Suppressor macrophage treated with lipopolysaccharide for 4 hours (primary cell): Measurements from ENCODE around the gene HRH4.

Experiments used
- DNase-seq: peaks from one replicate; pipeline ENCODE4 v3.0.0-alpha.2; 2020

Gene HRH4, protein sequence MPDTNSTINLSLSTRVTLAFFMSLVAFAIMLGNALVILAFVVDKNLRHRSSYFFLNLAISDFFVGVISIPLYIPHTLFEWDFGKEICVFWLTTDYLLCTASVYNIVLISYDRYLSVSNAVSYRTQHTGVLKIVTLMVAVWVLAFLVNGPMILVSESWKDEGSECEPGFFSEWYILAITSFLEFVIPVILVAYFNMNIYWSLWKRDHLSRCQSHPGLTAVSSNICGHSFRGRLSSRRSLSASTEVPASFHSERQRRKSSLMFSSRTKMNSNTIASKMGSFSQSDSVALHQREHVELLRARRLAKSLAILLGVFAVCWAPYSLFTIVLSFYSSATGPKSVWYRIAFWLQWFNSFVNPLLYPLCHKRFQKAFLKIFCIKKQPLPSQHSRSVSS

DNA sequence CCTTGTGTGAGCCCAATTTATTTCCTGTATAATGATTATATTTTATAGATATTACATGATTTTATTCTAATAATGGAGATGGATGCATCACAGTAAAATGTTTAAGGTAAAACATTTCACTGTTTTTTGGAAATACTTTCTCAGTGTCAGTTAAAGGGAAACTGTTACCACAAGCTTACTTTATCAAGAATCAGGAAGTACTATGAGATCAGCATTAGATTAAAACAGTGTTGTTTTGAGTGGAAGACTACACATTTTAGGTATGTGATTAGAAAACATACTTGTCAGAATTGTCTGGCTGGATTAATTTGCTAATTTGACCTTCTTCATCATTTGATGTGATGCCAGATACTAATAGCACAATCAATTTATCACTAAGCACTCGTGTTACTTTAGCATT, at the start of gene HRH4:
HRH4 (plus strand) TSS at position 250 of the 400 bp plus-strand sequence; CDS start at position 342, 92 bp downstream.
- DNase-seq, result no peak

DNA sequence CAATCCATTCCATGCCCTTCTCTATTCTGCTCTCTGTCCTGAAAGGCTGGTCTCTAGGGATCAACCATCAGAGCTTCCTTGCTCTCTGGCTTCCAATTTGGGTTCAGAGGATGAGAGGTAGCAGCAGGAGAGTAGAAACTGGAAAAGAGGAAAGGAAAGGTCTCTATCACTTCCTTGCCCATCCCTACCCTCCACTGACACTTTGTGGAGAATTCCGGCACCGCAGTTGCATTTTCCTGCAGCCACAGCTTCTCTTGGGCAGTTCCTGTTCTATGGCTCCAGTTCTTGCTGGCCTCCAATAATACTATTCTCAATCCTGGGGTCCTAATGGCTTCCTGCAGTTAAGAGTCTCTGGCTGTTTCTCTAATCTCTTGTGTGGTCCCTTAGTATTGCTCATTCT, 47.3 kb upstream of the HRH4 start:
- DNase-seq, result no peak

GRCh38 chr18:24414349-24415003, 46.0 kb upstream of the HRH4 start:
- DNase-seq, result no peak

DNA sequence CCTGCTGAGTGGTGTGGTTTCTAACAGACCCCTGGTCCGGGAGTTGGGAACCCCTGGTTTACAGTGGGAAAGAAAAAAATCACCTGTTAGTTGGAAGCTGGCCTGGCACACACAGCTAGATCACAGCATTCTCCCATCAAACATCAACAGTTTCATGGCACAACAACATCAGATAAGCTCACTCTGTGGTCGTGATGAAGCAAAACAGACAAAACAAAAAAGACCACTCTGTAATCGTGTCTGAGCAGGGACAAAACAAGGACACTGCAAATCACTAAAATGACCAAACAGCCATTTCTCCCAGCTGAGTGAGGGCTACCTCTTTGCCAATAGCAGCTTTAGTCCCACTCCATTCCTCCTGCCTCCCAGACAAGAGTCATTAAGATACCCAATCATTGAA, 43.0 kb upstream of the HRH4 start:
- no peak for DNase-seq

DNA sequence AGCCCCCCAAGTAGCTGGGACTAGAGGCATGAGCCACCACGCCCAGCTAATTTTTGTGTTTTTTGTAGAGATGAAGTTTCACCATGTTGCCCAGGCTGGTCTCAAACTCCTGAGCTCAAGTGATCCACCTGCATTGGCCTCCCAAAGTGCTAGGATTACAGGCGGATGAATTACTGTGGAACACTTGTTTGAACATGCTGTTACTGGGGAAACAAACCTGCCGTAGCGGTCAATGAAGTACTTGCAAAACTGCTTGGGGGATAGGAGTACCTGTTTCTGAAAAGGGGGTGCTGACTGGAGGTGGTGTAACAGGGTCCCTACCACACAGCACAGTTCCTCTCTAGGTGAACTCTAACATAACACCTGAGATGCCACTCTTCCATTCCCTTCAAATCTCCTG, 39.9 kb upstream of the HRH4 start:
- DNase-seq, result no peak

GRCh38 chr18:24421831-24422230, 38.6 kb upstream of the HRH4 start:
- no peak for DNase-seq

- DNase-seq, result no peak
Observed at GRCh38 chr18:24426073-24426397, 34.4 kb upstream of the HRH4 start.

GRCh38 chr18:24426398-24427294, 33.8 kb upstream of the HRH4 start, which contains the start of gene IMPACT:
TSS of gene IMPACT (plus strand) at chr18:24426670. CDS start at chr18:24426757, 87 bp downstream.
- DNase-seq, result peak; percentile 92

GRCh38 chr18:24427484-24427883, 33.0 kb upstream of the HRH4 start:
- no peak for DNase-seq

DNA sequence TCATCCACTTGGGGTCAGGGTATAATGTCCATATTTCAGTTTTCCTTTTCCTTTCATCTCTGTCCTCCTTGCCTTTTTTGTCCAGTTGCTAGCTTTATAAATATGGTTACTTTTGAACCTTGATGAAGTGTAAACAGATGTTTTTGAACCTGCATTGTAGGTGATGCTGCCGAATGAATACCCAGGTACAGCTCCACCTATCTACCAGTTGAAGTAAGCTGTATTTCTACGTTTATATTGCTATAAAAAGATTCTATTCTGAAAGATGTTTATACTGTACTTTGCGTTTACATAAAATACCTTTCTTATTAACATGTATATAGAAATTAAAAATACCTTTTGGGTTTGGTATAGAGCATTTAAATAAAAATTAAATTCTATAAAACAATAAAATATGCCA, 31.7 kb upstream of the HRH4 start:
- no peak for DNase-seq

DNA sequence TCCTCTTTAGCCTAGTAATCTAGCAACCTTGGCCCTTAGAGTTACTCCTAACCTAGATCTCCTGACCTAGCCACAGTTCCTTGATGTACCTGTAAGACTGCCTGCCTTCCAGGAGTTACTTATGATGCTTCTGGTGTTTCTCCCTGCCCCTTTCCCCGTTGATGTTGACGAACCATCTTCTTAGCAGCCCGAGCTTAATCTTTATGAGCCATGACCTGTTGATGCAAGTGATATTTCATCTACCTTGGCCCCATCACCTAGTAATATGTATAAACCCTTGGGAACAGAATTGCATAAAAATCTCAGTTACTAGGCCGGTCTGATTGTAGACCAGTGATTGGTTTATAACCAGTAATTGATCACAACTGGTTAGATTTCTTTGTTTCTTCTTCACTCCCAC, 31.2 kb upstream of the HRH4 start:
- no peak for DNase-seq

- DNase-seq, result no peak
Observed at GRCh38 chr18:24432618-24433017, 27.8 kb upstream of the HRH4 start.

DNA sequence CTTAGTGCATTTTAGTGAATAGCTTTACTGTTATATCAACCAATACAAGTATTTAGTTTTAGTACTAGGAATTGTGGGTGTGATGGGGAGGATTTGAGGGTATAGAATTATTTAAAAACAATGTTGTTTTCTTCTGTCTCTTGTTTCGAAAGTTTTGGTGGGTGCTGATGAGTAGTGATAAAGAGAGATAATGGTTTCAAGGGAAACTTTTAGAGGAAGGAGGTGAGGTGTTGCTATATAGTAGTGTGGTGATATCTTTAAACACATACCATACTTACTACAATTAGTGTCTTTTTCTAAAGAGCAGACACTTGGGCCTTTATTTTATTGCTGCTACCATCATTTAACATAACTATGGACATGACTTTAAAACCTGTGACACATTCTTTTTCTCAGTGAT, 23.5 kb upstream of the HRH4 start:
- DNase-seq, result no peak

DNA sequence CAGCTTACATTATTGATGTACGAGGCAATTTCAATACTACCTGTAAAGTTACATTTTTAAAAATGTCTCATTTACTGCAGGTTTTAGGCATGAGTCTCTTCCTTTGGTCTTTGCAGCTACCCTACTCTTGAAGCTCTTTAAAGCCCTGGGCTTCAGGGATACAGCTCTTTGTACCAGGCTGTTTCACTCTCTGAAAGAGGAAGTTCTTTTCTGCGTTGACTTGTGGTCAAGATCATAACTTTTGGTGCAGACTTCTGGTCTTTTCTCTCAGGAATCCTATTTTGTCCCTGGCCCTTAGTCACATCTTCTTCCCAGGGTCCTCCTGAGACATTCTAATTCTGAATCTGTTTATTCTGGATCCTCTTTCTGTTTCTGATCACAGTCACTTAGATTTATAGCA, 16.6 kb upstream of the HRH4 start:
- peak; percentile 61 for DNase-seq

DNA sequence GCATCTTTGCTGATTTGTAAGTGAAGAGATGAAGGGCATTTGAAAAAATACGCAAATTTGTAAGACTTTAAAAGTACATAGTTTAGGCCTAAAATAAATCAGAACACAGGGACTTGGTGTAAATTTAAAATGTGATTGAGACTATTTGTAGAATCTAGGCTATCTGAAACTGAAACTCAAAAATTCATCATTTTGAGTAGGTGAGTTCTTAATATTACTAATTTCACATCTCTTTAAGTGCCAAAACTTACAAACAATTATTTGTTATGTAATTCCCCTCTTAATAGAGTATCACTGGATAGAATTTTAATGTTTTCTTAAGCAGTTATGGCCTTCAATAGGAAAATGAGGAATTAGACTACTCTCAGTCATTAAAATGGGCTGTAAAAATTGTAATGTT, 14.0 kb upstream of the HRH4 start:
- no peak for DNase-seq

- DNase-seq, result no peak
Observed at GRCh38 chr18:24446953-24447538, 13.4 kb upstream of the HRH4 start.

GRCh38 chr18:24447961-24448360, 12.5 kb upstream of the HRH4 start:
- no peak for DNase-seq

DNA sequence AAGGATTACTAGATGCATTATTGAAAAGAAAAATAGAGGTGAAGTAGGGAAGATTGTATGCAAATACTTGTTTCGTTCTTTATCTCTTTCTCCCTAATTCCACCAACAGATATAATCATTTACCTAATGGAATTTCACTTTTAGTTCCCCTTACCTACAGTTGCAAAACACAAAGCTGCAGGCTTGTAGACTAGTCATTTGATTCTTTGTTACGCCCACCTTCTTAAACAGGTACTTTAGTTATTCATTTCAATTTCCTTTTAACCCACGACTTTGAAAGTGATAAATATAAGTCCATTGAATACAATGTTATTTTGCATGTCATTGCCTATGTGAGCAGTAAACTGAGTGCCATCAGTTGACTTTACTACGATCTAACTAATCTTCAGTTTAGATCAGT, 3.9 kb upstream of the HRH4 start:
- DNase-seq, result no peak

- DNase-seq, result no peak
Observed at GRCh38 chr18:24459772-24460171, 665 bp upstream of the HRH4 start.

DNA sequence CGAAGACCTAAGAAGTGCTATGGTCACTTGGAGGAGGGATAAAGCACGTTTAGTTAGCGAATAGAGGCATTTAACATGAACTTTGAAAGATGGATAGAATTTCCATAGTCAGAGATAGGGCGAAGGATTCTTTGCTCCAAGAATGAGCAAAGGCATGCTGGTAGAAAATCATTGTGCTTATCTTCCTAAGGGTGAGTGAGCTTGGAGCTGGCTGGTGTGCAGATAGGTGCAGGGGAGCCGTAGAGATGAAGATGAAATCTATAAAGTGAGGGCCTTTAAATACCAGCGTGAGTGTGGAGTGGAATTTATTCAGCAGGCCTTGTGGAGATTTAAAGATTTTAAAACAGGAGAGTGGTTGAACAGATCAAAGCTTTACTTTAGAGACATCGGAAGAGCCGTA, 1.6 kb downstream of the HRH4 start:
- DNase-seq, result no peak

GRCh38 chr18:24462838-24463775, 2.7 kb downstream of the HRH4 start:
- peak; percentile 15 for DNase-seq

DNA sequence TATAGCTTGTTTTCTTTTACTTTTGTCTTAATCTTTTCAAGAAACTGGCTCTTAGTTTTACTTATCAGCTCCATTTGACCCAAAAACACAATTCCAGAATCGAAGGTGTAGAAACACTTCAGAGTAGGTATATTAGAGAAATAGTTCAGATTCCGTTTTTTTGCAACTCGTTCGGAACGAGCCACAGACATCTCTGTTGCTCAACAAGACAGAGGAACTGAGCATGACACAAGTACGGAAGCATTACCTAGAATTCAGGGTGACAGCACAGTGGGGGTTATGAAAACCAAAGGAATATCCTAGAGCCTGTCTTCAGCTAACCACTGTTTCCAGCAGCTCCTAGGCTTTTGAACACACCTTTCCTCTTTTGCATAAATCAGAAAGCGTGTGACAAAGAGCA, 5.0 kb downstream of the HRH4 start:
- DNase-seq, result peak; percentile 50
